Measurements from ENCODE around the gene CEP83. TPM values are rescaled to one million over a fixed set of nuclear protein-coding genes. Genes with fewer than 3 reads are reported as not detected.

Gene CEP83
- total and polyA plus RNA-seq, 8 donors, result 7.0 to 14.5 (median 8.7) TPM

DNA sequence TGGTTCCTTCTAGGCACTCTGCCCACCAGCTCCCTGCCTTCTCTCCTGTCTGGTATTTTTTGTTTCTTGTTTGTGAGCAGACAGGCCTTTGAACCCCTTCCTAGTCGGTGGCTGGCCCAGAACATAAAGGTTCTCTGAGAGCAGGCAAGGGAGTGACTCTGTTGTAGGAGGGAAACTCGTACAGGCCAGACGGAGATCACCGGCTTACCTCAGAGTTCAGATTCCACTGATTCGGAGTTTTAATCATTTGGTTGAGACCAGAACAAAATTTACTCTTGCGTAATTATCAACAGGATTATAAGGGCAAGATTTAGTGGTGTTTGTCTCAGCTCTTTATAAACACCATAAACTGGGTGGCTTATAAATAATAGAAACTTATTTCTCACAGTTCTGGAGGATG lies 182.9 kb downstream of the CEP83 start:
- Histone ChIP-seq H3K27ac (no peak overlapping the region), H3K4me1 (no peaks in the 10 kb centered on the region), H3K9me3 (no peaks in the 10 kb centered on the region), H3K4me3 (no peak overlapping the region), H3K27me3 (no peaks in the 10 kb centered on the region), H3K36me3 (no peaks in the 10 kb centered on the region)
- 82 to 83% methylated on average over 6 of the region's 6 CpGs for WGBS, 2 donors
- ATAC-seq (no peak), FAIRE-seq (no peak), DNase-seq (no peak)
- intact Hi-C loops (cut with DNase I), result no loop called here
- TF ChIP-seq, protein P1, sequence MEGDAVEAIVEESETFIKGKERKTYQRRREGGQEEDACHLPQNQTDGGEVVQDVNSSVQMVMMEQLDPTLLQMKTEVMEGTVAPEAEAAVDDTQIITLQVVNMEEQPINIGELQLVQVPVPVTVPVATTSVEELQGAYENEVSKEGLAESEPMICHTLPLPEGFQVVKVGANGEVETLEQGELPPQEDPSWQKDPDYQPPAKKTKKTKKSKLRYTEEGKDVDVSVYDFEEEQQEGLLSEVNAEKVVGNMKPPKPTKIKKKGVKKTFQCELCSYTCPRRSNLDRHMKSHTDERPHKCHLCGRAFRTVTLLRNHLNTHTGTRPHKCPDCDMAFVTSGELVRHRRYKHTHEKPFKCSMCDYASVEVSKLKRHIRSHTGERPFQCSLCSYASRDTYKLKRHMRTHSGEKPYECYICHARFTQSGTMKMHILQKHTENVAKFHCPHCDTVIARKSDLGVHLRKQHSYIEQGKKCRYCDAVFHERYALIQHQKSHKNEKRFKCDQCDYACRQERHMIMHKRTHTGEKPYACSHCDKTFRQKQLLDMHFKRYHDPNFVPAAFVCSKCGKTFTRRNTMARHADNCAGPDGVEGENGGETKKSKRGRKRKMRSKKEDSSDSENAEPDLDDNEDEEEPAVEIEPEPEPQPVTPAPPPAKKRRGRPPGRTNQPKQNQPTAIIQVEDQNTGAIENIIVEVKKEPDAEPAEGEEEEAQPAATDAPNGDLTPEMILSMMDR (IDR thresholded peaks at IDR 0.05), result no peak

DNA sequence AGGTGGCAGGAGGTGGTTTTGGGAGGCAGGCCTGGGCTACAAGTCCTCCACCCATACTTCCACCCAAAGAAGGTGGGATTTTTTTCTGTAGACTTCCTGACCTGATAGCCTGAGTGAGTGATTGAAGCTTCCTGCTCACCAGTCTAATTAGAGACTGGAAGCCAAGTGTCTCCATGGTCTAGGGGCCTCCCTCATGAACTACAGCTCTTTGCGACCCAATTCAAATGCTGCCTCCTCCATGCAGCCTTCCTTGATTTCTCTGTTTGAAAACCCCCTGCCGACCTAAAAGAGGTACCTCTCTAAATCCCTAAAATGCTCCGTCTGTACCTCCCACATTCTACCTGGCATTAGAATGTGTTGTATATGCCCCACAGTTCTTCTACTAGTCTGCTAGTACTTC lies 186.4 kb downstream of the CEP83 start:
- 87 to 95% methylated on average over 3 of the region's 3 CpGs for WGBS, 2 donors
- Histone ChIP-seq H3K4me1 (no peaks in the 10 kb centered on the region), H3K27me3 (no peaks in the 10 kb centered on the region), H3K27ac (no peak overlapping the region), H3K9me3 (no peaks in the 10 kb centered on the region), H3K4me3 (no peak overlapping the region), H3K36me3 (no peaks in the 10 kb centered on the region)
- TF ChIP-seq, protein P1 (IDR thresholded peaks at IDR 0.05), result no peak
- FAIRE-seq, result no peak
- intact Hi-C loops (cut with DNase I), result no loop called here
- no peak for DNase-seq
- no peak for ATAC-seq

DNA sequence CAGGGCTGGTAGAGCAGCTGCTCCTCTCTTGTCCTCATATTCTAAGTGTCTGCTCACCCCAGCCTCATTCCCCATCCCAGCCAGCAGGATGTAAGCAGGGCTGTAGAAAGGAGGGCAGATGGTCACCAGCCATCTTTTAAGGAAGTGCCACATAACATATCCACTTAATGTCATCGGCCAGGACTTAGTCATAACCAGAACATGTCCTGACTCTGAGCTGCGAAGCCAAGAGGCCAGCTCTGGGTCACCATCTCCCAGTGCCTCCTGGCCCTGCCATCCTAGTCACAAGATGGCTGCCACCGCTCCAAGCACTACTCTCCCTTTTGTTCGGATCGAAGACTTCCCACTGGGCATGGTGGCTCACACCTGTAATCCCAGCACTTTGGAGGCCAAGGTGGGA lies 187.4 kb downstream of the CEP83 start:
- 92 to 94% methylated on average over 5 of the region's 5 CpGs for WGBS, 2 donors
- no peaks in the 10 kb centered on the region for H3K9me3 ChIP-seq
- intact Hi-C loops (cut with DNase I), result no loop called here
- no peaks in the 10 kb centered on the region for H3K4me1 ChIP-seq
- ATAC-seq (no peak), FAIRE-seq (no peak), DNase-seq (no peak)
- H3K4me3 ChIP-seq, result no peak overlapping the region
- H3K27me3 ChIP-seq, result no peaks in the 10 kb centered on the region
- no peak overlapping the region for H3K27ac ChIP-seq
- TF ChIP-seq, protein P1 (IDR thresholded peaks at IDR 0.05), result no peak
- no peaks in the 10 kb centered on the region for H3K36me3 ChIP-seq

DNA sequence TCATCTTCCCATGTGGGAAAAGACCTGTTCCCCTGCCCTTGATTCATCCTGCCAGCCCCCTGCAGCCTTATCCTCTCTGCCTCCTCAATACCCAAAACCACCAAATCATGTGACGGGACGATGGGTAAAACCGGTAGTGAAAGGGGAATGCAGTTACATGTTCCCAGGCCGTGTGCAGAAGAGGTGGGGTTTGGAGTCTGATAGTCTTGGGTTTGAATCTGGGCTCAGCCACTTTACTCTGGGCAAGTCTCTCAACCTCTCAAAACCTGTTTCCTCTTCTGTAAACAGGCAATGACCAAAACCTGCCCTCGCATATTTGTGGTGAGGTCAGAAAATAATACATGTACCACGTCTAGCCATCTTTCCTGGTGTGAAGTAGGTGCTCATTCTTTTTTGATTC lies 188.3 kb downstream of the CEP83 start:
- Histone ChIP-seq H3K4me3 (no peak overlapping the region), H3K27me3 (no peaks in the 10 kb centered on the region), H3K27ac (no peak overlapping the region), H3K9me3 (no peaks in the 10 kb centered on the region), H3K36me3 (no peaks in the 10 kb centered on the region), H3K4me1 (no peaks in the 10 kb centered on the region)
- intact Hi-C loops (cut with DNase I), result no loop called here
- DNase-seq (no peak), FAIRE-seq (no peak), ATAC-seq (peak in 1 of 4 donors; percentile 28)
- 74 to 80% methylated on average over 6 of the region's 6 CpGs for WGBS, 2 donors
- TF ChIP-seq, protein P1 (IDR thresholded peaks at IDR 0.05), result no peak

DNA sequence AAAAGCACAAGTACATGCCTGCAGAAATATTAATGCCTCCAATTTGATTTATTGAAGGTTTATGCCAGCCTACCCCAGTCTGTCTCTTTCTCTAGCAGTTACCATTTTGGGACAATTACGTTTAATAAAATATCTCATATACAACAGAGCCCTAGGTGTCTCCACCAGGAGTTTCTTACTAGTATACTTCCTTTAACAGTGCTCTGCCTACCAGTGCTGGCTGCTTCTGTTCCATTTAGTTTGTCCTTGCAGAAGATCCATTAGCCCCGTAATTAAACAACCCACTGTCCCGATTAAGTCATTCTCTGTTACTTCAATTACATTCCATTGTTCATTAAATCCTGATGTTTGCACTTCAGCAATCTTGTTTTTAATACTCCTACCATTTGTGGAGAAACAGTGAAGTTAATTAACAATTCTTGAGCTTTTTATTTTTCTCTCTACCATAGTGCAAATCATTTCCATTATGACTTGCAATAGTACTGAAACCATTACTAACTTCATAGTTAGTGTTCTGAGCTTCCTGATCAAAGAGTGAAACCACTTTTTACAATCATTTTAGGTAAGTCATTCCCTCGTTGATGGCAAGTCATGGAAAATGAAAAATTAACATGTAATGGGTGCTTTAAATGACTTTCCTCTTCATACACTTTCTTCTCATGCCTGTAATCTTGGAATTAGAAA lies 190.2 kb downstream of the CEP83 start:
- Histone ChIP-seq H3K4me3 (no peak overlapping the region), H3K9me3 (no peaks in the 10 kb centered on the region), H3K4me1 (no peaks in the 10 kb centered on the region), H3K36me3 (no peaks in the 10 kb centered on the region), H3K27me3 (no peaks in the 10 kb centered on the region), H3K27ac (no peak overlapping the region)
- FAIRE-seq, result no peak
- TF ChIP-seq, protein P1 (IDR thresholded peaks at IDR 0.05), result no peak
- intact Hi-C loops (cut with DNase I), result no loop called here
- no peak for DNase-seq
- no peak for ATAC-seq
- 67 to 74% methylated on average over 4 of the region's 4 CpGs for WGBS, 2 donors
